Colonic mucosa (tissue), 4 donors: Measurements from ENCODE around the gene TBC1D20. TPM values are rescaled to one million over a fixed set of nuclear protein-coding genes. Genes with fewer than 3 reads are reported as not detected.
A peak's percentile ranks its signal among the peaks of the same experiment; 100 is the strongest.

Experiments used
- DNase-seq: peaks from one replicate; pipeline ENCODE4 v3.0.0-alpha.2; 2020
- H3K27ac ChIP-seq: fragments of 200-600 bp; one replicate; pipeline ENCODE4 v1.8.0; 2021
- H3K27me3 ChIP-seq: fragments of 200-600 bp; one replicate; pipeline ENCODE4 v1.8.0; 2021
- H3K36me3 ChIP-seq: fragments of 200-600 bp; one replicate; pipeline ENCODE4 v1.8.0; 2021
- H3K4me1 ChIP-seq: fragments of 200-600 bp; one replicate; pipeline ENCODE4 v1.8.0; 2021; ENCODE audit warnings: mild to moderate bottlenecking
- H3K4me3 ChIP-seq: fragments of 200-600 bp; one replicate; pipeline ENCODE4 v1.8.0; 2021
- H3K9ac ChIP-seq, 2 donors: one replicate each; pipeline ENCODE4 v1.7.0; 2013; ENCODE audit warnings: control low read depth in 2 of 2, low read depth in 2 of 2, low read length in 2 of 2
- H3K9me3 ChIP-seq: fragments of 200-600 bp; one replicate; pipeline ENCODE4 v1.8.0; 2021
- CTCF ChIP-seq: fragments of 200-600 bp; IDR thresholded peaks from one replicate; pipeline ENCODE4 v1.8.0; 2022; ENCODE audit warnings: antibody characterized with exemption, mild to moderate bottlenecking
- intact Hi-C: fragments of 100-400 bp; cut with DNase I; formaldehyde crosslinking; loops from one replicate; pipeline ENCODE4 v1.14.1; 2022
- total RNA-seq, 2 donors: library from RNA; stranded (reverse); fragmentation: NEBNext Ultra II Directional in 1 of 2; extraction: Animal tissue kit (Norgen Biotek cat#: 25700) in 1 of 2; gene quantifications; one replicate each; pipeline ENCODE4 v1.2.1, GENCODE V29; 2021
- donor health status: healthy.
- donor health status: DM: no; HTN: no; CAD: no.
- donor health status: DM: no; HTN: no; CAD: no.

TBC1D20 gene
- total RNA-seq, 2 donors from 2014 or later, result 25.4 to 31.9 TPM

DNA sequence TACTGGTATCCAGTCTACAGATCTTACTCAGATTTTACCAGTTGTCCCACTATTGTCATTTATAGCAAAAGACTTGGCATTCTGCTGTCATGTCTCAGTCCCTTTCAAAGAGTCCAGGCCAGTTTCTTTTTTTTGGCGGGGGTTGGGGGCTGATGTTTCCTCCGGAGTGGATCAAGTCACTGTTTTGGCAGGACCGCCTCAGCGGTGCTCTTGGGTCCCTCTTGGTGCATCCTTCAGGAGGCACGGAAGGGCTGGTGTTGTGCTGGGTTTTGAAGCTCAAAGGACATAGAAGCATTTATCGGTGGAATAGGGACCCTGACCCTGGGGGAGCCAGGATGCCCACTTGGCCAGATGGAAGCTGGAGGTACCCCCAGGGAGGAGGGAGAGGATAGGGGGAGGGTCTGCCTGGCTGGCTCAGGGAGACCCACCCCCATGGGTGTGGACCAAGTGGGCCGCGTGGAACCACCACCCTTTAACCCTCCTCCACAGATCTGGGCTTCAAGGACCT, 43.4 kb downstream of the TBC1D20 start:
- Histone ChIP-seq H3K9ac (peak overlapping the region in 1 of 2 donors; percentile 40), H3K9me3 (no peaks in the 10 kb centered on the region), H3K4me1 (no peaks in the 10 kb centered on the region), H3K36me3 (peaks cover 4% of the 10 kb centered on the region), H3K4me3 (no peak overlapping the region), H3K27ac (peak overlapping the region; percentile 40), H3K27me3 (no peaks in the 10 kb centered on the region)
- intact Hi-C loops, result no loop called here
- no peak for DNase-seq
- no peak for TF ChIP-seq CTCF

GRCh38 chr20:417801-418342, 44.5 kb downstream of the TBC1D20 start:
- no peak overlapping the region for H3K9ac ChIP-seq
- no peaks in the 10 kb centered on the region for H3K4me1 ChIP-seq
- no peaks in the 10 kb centered on the region for H3K9me3 ChIP-seq
- H3K36me3 ChIP-seq, result peaks cover 4% of the 10 kb centered on the region
- no peak overlapping the region for H3K27ac ChIP-seq
- H3K27me3 ChIP-seq, result no peaks in the 10 kb centered on the region
- intact Hi-C loops, result no loop called here
- no peak for DNase-seq
- no peak for TF ChIP-seq CTCF
- no peak overlapping the region for H3K4me3 ChIP-seq

- Histone ChIP-seq H3K4me1 (no peaks in the 10 kb centered on the region), H3K27me3 (no peaks in the 10 kb centered on the region), H3K9me3 (no peaks in the 10 kb centered on the region), H3K27ac (no peak overlapping the region), H3K9ac (no peak overlapping the region), H3K36me3 (peaks cover 4% of the 10 kb centered on the region), H3K4me3 (no peak overlapping the region)
- TF ChIP-seq CTCF, result no peak
- no peak for DNase-seq
- intact Hi-C loops, result no loop called here
Observed at GRCh38 chr20:416950-417800, 45.2 kb downstream of the TBC1D20 start.

DNA sequence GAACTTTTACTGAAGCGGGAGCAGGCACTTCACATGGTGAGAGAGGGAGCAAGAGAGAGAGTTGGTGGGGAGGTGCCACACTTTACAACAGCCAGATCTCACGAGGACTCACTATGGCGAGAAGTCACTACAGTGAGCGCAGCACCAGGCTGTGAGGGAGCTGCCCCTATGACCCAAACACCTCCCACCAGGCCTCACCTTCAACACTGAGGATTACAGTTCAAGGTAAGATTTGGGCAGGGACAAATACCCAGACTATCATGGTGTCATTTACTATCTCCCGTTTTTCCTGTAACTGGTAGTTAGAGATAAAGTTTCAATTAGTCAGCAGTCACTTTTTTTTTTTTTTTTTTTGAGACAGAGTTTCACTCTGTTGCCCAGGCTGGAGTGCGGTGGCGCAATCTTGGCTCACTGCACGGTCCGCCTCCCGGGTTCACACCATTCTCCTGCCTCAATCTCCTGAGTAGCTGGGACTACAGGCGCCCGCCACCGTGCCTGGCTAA, 46.5 kb downstream of the TBC1D20 start:
- Histone ChIP-seq H3K27ac (no peak overlapping the region), H3K27me3 (no peaks in the 10 kb centered on the region), H3K9me3 (no peaks in the 10 kb centered on the region), H3K4me3 (no peak overlapping the region), H3K4me1 (no peaks in the 10 kb centered on the region), H3K9ac (no peak overlapping the region), H3K36me3 (peaks cover 4% of the 10 kb centered on the region)
- no peak for DNase-seq
- no peak for TF ChIP-seq CTCF
- intact Hi-C loops, result no loop called here

DNA sequence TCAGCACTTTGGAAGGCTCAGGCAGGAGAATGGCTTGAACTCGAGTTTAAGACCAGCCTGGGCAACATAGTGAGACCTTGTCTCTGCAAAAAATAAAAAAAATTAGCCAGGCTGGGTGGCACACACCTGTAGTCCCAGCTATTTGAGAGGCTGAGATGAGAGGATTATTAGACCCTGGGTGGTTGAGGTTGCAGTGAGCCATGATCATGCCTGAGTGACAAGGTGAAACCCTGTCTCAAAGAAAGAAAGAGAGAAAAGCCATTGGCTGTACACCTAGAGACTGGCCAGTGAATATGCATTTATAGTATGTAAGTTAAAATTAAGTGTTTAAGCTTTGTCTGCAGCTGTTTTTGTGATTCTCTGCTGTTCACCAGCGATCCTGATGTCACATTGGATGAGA, 48.2 kb downstream of the TBC1D20 start:
- DNase-seq, result no peak
- TF ChIP-seq CTCF, result no peak
- Histone ChIP-seq H3K27me3 (no peaks in the 10 kb centered on the region), H3K9me3 (no peaks in the 10 kb centered on the region), H3K27ac (no peak overlapping the region), H3K9ac (no peak overlapping the region), H3K4me1 (peaks cover 6% of the 10 kb centered on the region), H3K36me3 (peaks cover 7% of the 10 kb centered on the region), H3K4me3 (no peak overlapping the region)
- intact Hi-C loops, result no loop called here
